GM12873 (cell line): ENCODE data around the gene MAP4.

Source experiments
- TF ChIP-seq, protein P1 (sequence below): IDR thresholded peaks from 2 replicates; pipeline ENCODE4 v1.5.1; 2012; ENCODE audit warnings: low read depth, mild to moderate bottlenecking, moderate library complexity, low read length, control low read depth; ENCODE audit not compliant: insufficient read depth; ENCODE audit errors: missing control alignments

The MAP4 gene

DNA sequence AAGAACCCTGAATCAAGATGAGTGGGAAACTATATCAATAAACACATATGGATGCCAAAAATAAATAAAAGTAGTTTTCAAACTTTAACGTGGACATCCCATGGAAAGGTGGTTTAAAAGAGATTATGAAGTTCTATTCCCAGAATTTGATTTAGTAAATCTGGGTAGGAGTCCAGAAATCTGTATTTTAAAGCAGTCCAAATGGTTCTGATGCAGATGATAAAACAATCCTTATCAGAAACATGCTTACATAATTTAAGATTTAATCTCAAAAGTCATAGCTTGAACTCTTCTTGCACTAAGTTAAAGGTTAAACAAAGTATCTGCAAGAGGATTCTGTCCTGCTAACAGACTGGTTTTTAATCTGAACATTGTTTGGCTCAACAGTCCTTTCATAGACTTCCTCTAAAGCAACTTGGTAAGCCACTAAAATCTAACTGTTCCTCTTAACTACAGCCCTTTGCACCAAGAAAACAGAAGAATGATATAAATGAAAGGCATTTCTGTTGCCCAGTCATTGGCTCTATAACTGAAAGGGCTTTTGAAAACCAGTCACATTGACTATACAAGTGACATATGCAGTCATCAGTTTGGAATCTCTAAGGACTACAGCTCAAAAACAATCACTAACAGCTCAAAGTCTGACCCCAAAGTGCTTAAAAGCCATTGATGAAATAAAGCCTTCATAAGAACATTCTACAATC, 23.4 kb upstream of the MAP4 start:
- TF ChIP-seq, protein P1, sequence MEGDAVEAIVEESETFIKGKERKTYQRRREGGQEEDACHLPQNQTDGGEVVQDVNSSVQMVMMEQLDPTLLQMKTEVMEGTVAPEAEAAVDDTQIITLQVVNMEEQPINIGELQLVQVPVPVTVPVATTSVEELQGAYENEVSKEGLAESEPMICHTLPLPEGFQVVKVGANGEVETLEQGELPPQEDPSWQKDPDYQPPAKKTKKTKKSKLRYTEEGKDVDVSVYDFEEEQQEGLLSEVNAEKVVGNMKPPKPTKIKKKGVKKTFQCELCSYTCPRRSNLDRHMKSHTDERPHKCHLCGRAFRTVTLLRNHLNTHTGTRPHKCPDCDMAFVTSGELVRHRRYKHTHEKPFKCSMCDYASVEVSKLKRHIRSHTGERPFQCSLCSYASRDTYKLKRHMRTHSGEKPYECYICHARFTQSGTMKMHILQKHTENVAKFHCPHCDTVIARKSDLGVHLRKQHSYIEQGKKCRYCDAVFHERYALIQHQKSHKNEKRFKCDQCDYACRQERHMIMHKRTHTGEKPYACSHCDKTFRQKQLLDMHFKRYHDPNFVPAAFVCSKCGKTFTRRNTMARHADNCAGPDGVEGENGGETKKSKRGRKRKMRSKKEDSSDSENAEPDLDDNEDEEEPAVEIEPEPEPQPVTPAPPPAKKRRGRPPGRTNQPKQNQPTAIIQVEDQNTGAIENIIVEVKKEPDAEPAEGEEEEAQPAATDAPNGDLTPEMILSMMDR: no peak

DNA sequence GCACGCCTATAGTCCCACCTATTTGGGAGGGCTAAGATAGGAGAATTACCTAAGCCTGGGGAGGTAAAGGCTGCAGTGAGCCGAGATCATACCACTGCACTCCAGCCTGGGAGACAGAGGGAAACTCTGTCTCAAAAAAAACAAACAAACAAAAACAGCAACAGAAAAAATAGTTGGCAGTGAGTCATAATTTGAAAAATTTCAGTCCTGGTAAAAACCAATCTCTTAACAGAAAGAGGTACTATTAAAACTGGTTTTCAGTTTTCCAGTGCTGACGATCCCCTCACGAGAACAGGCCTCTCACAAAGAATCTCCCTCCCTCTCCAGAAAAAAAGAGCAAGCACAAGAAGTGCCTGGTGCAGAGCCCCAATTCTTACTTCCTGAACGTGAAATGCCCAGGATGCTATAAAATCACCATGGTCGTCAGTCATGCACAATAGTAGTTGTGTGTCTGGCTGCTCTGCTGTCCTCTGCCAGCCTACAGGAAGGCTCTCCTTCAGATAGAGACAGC, 22.8 kb upstream of the MAP4 start:
- TF ChIP-seq, protein P1: no peak

DNA sequence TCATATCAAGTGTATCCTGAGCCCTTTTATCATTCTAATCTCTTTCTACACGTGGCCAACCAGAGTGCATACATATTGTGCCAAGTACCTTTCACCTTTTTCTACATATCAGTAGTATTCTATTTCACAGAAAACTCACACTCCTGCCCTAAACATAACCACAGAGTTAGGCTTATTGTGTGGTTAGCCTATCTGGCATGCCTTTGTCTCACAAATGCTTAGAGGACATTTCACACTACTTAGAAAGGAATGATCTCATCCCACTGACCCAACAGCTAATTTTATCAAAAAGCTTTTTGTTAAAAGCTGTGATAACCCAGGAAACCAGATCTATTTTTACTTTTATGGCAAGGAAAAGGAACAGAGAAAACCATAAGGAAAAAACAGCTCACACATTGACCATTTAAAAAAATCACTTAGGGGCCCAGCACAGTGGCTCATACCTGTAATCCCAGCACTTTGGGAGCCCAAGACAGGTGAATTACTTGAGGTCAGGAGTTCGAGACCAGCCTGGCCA, 17.8 kb upstream of the MAP4 start:
- TF ChIP-seq, protein P1: no peak

DNA sequence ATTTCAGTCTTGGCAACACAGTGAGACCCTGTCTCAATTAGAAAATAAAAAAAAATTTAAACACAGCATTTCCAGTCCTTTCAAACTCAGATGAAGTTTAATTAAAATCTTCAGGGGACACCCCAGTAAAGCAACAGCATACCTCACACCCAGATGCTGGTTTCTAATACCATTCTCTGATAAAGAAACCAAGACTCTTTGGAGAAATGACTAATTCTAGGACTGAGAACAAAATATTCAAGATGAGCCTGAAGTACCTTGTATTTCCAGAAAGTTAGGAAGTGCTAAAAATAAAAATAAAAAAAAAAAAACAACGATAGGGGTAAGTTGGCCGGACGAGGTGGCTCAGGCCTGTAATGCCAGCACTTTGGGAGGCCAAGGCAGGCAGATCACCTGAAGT, 14.0 kb upstream of the MAP4 start:
- TF ChIP-seq, protein P1: no peak

DNA sequence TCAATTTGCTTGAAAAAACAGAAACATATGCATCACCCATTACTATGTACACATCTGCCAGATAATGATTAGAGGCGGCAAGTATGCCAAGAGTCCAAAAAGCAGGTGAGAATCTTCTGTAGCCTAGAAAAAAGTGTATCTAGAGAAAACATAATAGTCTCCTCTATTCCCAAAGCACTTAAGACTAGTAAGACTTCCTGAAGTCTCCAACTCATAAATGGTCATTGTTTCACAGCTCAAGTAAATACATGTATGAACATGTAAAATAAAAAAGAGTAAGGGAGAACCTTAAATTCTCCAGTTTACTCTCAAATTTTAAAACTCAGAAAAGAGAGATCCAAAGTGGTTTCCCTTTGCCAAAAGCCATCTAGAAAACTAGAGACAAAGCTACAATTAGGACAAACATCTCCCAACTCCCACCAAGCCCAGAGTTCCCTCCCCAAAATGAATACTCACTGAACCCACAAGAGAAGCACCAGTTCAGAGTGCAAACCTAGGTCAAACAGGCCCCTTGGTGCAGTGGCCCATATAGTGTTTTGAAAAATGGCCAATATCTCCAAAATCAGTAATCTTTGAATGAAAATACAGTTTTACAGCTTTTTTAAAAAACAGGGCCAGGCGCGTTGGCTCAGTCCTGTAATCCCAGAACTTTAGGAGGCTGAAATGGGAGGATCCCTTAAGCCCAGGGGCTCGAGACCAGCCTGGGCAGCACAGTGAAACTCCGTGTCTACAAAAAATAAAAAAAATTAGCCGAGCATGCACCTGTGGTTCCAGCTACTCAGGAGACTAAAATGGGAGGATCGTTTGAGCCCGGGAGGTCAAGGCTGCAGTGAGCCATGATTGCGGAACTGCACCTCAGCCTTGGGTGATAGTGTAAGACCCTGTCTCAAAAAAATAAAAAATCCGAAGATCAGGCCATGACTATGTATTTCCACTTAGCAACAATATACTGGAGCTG, 11.0 kb upstream of the MAP4 start:
- TF ChIP-seq, protein P1: no peak

DNA sequence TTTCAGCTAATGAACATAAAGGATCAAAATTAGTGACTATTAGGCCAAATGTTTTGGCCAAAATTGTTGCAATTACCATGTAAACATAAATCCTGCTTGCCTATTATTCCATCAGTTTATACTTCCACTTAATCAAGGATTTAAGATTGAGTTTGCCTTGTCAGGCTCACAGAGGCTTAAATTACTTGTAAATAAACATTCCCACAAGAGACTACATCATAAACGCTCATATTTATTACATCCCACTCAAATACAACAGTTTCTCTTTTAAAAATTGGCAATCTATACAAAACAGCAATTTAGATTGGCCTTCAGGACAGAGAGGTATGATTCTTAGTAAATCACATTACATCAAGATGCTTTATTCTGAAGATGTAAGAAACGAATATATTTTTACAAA, 9.9 kb upstream of the MAP4 start:
- TF ChIP-seq, protein P1: no peak

DNA sequence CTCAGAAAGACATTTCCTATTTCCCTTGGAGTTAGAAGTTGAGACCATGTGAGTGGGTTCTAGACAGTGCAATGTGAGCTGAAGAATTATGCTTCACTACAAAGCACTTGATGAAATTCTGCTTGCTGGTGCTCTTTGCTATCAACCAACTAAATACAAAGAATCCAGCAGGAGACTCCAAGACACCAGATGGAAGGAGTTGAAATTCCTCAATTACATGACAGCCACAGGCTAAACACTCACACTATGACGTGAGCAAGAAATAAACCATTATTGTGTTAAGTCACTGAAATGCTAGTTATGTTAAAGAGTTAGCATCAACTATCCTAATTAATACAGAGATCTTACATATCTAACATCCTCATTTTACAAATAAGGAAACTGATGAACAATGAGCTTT, 8.2 kb upstream of the MAP4 start:
- TF ChIP-seq, protein P1: no peak
